KOPT-K1 (cell line): Measurements from ENCODE around the gene THEM4.

Experiments used
- H3K27ac ChIP-seq: fragments of 200-600 bp; sonication (generic); 2 replicates; pipeline ENCODE4 v1.5.1; 2016; ENCODE audit warnings: antibody characterized with exemption, mild to moderate bottlenecking, low read depth, low read length; ENCODE audit not compliant: poor library complexity, severe bottlenecking
- H3K36me3 ChIP-seq: fragments of 200-600 bp; sonication (generic); 2 replicates; pipeline ENCODE4 v1.5.1; 2017; ENCODE audit warnings: antibody characterized with exemption, mild to moderate bottlenecking, low read length, moderate library complexity; ENCODE audit not compliant: insufficient read depth
- H3K9me3 ChIP-seq: fragments of 200-600 bp; sonication (generic); 2 replicates; pipeline ENCODE4 v1.5.1; 2017; ENCODE audit warnings: antibody characterized with exemption, low read length, mild to moderate bottlenecking; ENCODE audit not compliant: insufficient read depth, poor library complexity, severe bottlenecking

The THEM4 gene

DNA sequence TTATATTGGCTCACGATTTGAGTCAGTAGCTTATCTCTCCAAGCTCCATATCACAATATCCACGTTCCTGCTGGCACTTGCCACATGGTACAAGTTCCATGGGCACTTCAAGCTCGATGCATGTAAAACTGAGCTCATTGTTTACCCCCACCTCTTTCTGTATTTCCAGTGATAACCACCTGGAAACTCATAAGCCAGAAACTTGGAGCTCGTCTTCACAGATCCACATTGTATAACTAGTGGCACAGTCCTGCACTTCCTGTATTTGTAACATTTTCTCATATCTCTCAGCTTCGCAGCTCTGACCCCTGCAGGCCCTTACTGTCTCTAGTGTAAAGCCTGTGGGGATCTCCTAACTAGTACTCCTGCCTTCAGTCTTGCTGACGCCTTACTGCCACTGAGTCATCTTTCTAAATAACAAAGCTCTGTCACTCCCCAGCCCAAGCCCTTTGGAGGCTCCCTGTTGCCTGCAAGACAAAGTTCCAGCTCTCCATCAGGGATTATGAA lies 63.2 kb downstream of the THEM4 start:
- Histone ChIP-seq H3K9me3 (no peaks in the 10 kb centered on the region), H3K36me3 (no peaks in the 10 kb centered on the region), H3K27ac (no peak overlapping the region)

GRCh38 chr1:151843398-151843797 lies 65.9 kb downstream of the THEM4 start:
- H3K9me3 ChIP-seq, result no peaks in the 10 kb centered on the region
- H3K27ac ChIP-seq, result no peak overlapping the region
- H3K36me3 ChIP-seq, result no peaks in the 10 kb centered on the region

- no peaks in the 10 kb centered on the region for H3K36me3 ChIP-seq
- H3K27ac ChIP-seq, result no peak overlapping the region
- no peaks in the 10 kb centered on the region for H3K9me3 ChIP-seq
Observed at GRCh38 chr1:151841141-151841540, 68.2 kb downstream of the THEM4 start.

DNA sequence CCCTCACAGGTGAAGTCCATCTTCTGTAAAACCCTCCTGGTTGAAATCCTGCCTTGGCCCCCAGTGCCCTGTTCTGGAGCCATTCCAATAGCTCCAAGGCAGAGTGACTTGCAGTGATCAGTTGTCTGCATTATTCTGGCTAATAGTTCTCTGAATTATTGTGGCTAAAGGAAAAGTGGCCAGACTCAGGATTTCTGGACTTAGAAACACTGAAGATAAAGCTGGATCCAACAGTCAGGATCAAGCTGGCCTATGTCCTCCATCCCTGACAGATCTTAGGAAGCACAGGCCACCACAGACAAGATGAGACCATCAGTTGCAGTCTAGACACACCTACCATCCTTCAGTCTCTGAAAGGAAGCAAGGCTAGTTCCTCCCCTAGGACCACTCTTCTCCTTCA lies 68.9 kb downstream of the THEM4 start:
- H3K27ac ChIP-seq, result no peak overlapping the region
- H3K36me3 ChIP-seq, result no peaks in the 10 kb centered on the region
- no peaks in the 10 kb centered on the region for H3K9me3 ChIP-seq

- Histone ChIP-seq H3K27ac (no peak within 1 kb of the TSS), H3K9me3 (no peaks in the 10 kb centered on the region), H3K36me3 (no peaks in the 10 kb centered on the region)
Observed at GRCh38 chr1:151839457-151840403, 69.6 kb downstream of the THEM4 start, which contains the start of gene C2CD4D. Gene C2CD4D, minus strand, starts transcription at chr1:151839820. Its CDS starts 831 bp downstream, at chr1:151838989.

DNA sequence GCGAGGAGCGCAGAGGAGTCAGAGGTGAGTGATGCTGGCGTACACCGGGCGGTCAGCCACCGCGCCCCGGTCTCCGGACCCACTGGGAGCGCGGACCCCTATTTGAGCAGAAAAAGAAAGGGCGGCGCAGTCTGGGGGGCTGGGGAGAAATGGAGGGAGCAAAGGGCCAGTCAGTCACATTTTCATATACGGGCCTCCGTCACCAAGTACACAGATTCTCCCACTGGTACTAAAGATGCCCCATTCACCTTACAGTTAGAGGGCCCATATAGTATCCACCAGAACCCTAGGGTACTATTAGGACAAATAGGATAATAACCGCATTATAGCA lies 70.3 kb downstream of the THEM4 start:
- no peaks in the 10 kb centered on the region for H3K9me3 ChIP-seq
- no peak overlapping the region for H3K27ac ChIP-seq
- no peaks in the 10 kb centered on the region for H3K36me3 ChIP-seq

DNA sequence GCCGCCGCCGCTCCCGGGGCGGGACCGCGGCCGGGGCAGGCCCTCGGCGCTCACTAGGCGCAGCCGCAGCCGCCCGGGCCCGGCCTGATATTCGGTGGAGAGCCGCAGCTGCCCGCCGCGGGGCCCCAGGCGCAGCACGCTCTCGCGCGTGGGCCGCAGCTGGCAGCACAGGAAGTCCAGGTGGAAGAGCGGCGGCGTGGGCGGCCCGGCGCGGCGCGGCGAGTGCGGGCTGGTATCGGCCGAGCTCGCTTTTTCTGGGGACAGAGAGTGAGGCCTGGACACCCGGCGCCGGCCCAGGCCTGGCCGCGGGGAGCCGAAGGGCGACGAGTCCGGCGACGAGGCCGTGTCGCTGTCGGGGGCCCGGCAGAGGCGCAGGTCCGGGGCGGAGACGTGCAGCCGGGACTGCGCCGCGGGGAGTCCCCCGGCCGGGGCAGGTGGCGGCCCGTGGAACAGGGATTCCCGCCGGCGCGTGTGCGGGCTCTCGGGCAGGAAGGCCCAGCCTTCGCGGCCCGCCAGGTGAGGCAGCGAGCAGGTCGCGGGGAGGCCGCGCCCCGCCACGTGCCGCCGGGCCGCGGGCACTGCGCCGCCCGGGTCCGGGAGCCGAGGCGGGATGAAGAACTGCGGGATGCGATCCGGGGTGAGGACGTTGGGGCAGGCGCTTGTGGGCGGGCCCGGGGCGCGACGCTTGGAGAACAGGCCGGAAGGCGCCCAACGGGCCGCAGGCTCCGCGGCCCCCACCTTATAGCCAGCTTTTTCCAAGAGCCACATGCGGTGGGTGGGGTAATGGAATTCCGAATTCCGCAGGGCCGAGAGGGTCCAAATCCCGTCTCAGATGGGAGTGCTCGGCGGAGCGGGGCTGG lies 70.9 kb downstream of the THEM4 start:
- H3K27ac ChIP-seq, result no peak overlapping the region
- H3K9me3 ChIP-seq, result no peaks in the 10 kb centered on the region
- H3K36me3 ChIP-seq, result no peaks in the 10 kb centered on the region

- Histone ChIP-seq H3K27ac (no peak overlapping the region), H3K36me3 (no peaks in the 10 kb centered on the region), H3K9me3 (no peaks in the 10 kb centered on the region)
Observed at GRCh38 chr1:151837884-151838221, 71.5 kb downstream of the THEM4 start.

- no peaks in the 10 kb centered on the region for H3K36me3 ChIP-seq
- no peaks in the 10 kb centered on the region for H3K9me3 ChIP-seq
- no peak overlapping the region for H3K27ac ChIP-seq
Observed at GRCh38 chr1:151837197-151837596, 72.1 kb downstream of the THEM4 start.

- Histone ChIP-seq H3K27ac (no peak overlapping the region), H3K9me3 (no peaks in the 10 kb centered on the region), H3K36me3 (no peaks in the 10 kb centered on the region)
Observed at GRCh38 chr1:151835596-151835995, 73.7 kb downstream of the THEM4 start.

GRCh38 chr1:151834239-151834638 lies 75.1 kb downstream of the THEM4 start:
- Histone ChIP-seq H3K27ac (no peak overlapping the region), H3K9me3 (no peaks in the 10 kb centered on the region), H3K36me3 (no peaks in the 10 kb centered on the region)

DNA sequence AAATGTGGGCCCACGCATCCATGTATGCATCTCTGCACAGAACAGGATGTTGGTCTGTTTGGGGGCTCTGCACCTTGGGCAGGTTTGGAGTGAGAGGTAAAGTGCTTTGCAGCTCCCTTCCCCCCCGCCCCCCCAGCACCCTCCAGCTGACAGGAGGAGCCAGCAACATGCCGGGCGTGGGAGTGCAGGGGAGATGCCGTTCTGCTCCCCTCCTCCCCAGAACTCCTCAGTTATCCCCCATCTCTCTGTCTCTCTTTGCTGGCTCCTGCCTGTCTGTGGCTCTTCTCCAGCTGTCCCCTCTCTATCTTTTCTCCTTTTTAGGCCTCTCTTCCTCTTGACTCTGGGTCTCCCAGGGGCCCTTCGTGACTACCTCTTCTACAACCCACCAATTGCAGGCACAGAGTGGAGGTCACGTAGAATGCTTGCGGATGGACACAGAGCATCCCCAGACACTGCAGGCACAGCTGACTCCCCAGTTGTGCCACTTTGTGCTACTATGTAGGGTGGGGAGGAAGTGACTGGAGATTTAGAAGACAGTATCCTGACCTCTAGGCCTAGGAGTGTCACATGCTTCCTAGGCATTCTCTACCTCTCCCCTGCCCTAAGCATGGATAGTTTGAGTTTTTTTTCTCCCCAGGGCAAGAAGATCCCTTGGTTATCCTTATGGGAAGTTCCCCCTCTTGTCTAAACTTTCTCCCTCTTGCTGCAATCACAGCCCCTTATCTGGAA lies 76.0 kb downstream of the THEM4 start:
- no peak overlapping the region for H3K27ac ChIP-seq
- no peaks in the 10 kb centered on the region for H3K9me3 ChIP-seq
- no peaks in the 10 kb centered on the region for H3K36me3 ChIP-seq

GRCh38 chr1:151832318-151832980 lies 76.9 kb downstream of the THEM4 start:
- Histone ChIP-seq H3K9me3 (no peaks in the 10 kb centered on the region), H3K27ac (no peak overlapping the region), H3K36me3 (no peaks in the 10 kb centered on the region)

DNA sequence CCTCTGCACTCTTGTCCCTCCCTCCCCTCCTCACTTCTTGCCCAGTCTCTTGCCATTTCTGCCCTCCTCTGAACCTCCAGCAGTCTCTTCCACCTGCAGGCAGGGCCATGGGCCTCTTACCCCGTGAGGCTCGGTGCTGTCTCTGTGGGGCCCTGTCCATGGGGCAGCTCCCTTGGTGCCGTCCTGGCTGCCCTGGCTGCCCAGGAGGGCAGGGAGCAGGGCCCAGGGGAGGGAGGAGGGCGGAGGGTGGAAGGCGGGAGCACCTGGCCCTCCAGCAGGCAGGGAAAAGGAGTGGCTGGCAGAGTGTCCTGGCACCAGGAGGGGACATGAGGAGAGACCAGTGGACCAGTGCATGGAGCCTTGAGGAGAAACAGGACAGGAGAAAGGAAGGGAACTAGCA lies 77.7 kb downstream of the THEM4 start, which contains the start of gene RORC:
RORC (minus strand) TSS at position 198 of the 400 bp plus-strand sequence; CDS start at position 160, 38 bp downstream.
- Histone ChIP-seq H3K36me3 (no peaks in the 10 kb centered on the region), H3K27ac (no peak within 1 kb of the TSS), H3K9me3 (no peaks in the 10 kb centered on the region)
